Measurements from ENCODE around the gene RPTOR. TPM values are rescaled to one million over a fixed set of nuclear protein-coding genes. Genes with fewer than 3 reads are reported as not detected.
A peak's percentile ranks its signal among the peaks of the same experiment; 100 is the strongest.

RPTOR gene
- total RNA-seq, 1 donor: 30.0 TPM

- no peak for TF ChIP-seq CTCF (IDR thresholded peaks at IDR 0.05; ENCODE audit: insufficient read depth, low read length)
- DNase-seq (ENCODE audit: low read depth): no peak
- H3K4me3 ChIP-seq (ENCODE audit: low read depth, low read length): no peak overlapping the region
These were observed 7.9 kb downstream of the RPTOR start for GRCh38 chr17:80552523-80552922.

- no peak for TF ChIP-seq CTCF (IDR thresholded peaks at IDR 0.05; ENCODE audit: insufficient read depth, low read length)
- no peak overlapping the region for H3K4me3 ChIP-seq (ENCODE audit: low read depth, low read length)
- DNase-seq (ENCODE audit: low read depth): no peak
These were observed 10.6 kb downstream of the RPTOR start for GRCh38 chr17:80555266-80555665.

- no peak for DNase-seq (ENCODE audit: low read depth)
- no peak overlapping the region for H3K4me3 ChIP-seq (ENCODE audit: low read depth, low read length)
- no peak for TF ChIP-seq CTCF (IDR thresholded peaks at IDR 0.05; ENCODE audit: insufficient read depth, low read length)
These were observed 13.4 kb downstream of the RPTOR start for GRCh38 chr17:80558046-80558445.

GRCh38 chr17:80559825-80560251 is 15.2 kb downstream of the RPTOR start:
- no peak for TF ChIP-seq CTCF (IDR thresholded peaks at IDR 0.05; ENCODE audit: insufficient read depth, low read length)

GRCh38 chr17:80561541-80562114 is 17.0 kb downstream of the RPTOR start:
- DNase-seq (ENCODE audit: low read depth): no peak
- no peak overlapping the region for H3K4me3 ChIP-seq (ENCODE audit: low read depth, low read length)
- no peak for TF ChIP-seq CTCF (IDR thresholded peaks at IDR 0.05; ENCODE audit: insufficient read depth, low read length)

More at GRCh38 chr17:80559825-80560251, 15.2 kb downstream of the RPTOR start:
- DNase-seq (ENCODE audit: low read depth): peak; percentile 47
- no peak overlapping the region for H3K4me3 ChIP-seq (ENCODE audit: low read depth, low read length)

- no peak for DNase-seq (ENCODE audit: low read depth)
- no peak overlapping the region for H3K4me3 ChIP-seq (ENCODE audit: low read depth, low read length)
- TF ChIP-seq CTCF (IDR thresholded peaks at IDR 0.05; ENCODE audit: insufficient read depth, low read length): no peak
These were observed 19.9 kb downstream of the RPTOR start for GRCh38 chr17:80564545-80564944.

Data from fibroblast of the aortic adventitia (primary cell).